Measurements from ENCODE around the gene CADM2.
"Not testable (repeated sequence)": the region's sequence is repeated elsewhere in the genome, so short reads cannot be mapped to it uniquely, and the experiment has no call there.

CADM2 gene

GRCh38 chr3:85708325-85708724, 749.5 kb downstream of the CADM2 start:
- not testable (repeated sequence) for DNase-seq

GRCh38 chr3:85709346-85709892, 750.6 kb downstream of the CADM2 start:
- no peak for DNase-seq

GRCh38 chr3:85710490-85710889, 751.7 kb downstream of the CADM2 start:
- DNase-seq: no peak

- DNase-seq: no peak
Measured at GRCh38 chr3:85721409-85722145, 762.8 kb downstream of the CADM2 start.

GRCh38 chr3:85725809-85726208, 767.0 kb downstream of the CADM2 start:
- no peak for DNase-seq

- DNase-seq: no peak
Measured at GRCh38 chr3:85726241-85726640, 767.5 kb downstream of the CADM2 start.

GRCh38 chr3:85737846-85738245, 779.1 kb downstream of the CADM2 start:
- DNase-seq: no peak

GRCh38 chr3:85740561-85740960, 781.8 kb downstream of the CADM2 start:
- DNase-seq: no peak

GRCh38 chr3:85758442-85758841, 799.7 kb downstream of the CADM2 start:
- no peak for DNase-seq

GRCh38 chr3:85760342-85760741, 801.6 kb downstream of the CADM2 start:
- no peak for DNase-seq

- no peak for DNase-seq
Measured at GRCh38 chr3:85780806-85781205, 822.0 kb downstream of the CADM2 start.

GRCh38 chr3:85781806-85782205, 823.0 kb downstream of the CADM2 start:
- peak; percentile 52 for DNase-seq

- no peak for DNase-seq
Measured at GRCh38 chr3:85783291-85783690, 824.5 kb downstream of the CADM2 start.

- no peak for DNase-seq
Measured at GRCh38 chr3:85785766-85786165, 827.0 kb downstream of the CADM2 start.

GRCh38 chr3:85790445-85791030, 831.7 kb downstream of the CADM2 start:
- DNase-seq: no peak

GRCh38 chr3:85796140-85796539, 837.4 kb downstream of the CADM2 start:
- no peak for DNase-seq

GRCh38 chr3:85800676-85801075, 841.9 kb downstream of the CADM2 start:
- no peak for DNase-seq

- DNase-seq: peak; percentile 4
Measured at GRCh38 chr3:85801955-85802354, 843.2 kb downstream of the CADM2 start.

GRCh38 chr3:85808755-85809154, 850.0 kb downstream of the CADM2 start:
- DNase-seq: peak; percentile 17

- DNase-seq: peak; percentile 9
Measured at GRCh38 chr3:85821130-85821756, 862.5 kb downstream of the CADM2 start.

GRCh38 chr3:85835857-85836440, 877.2 kb downstream of the CADM2 start:
- no peak for DNase-seq

GRCh38 chr3:85837402-85837801, 878.6 kb downstream of the CADM2 start:
- no peak for DNase-seq

GRCh38 chr3:85838921-85839320, 880.1 kb downstream of the CADM2 start:
- DNase-seq: peak; percentile 63

- no peak for DNase-seq
Measured at GRCh38 chr3:85842081-85842480, 883.3 kb downstream of the CADM2 start.

Measured in NCI-H345 (cell line).